Measurements from ENCODE around the gene DOCK10.

DNA sequence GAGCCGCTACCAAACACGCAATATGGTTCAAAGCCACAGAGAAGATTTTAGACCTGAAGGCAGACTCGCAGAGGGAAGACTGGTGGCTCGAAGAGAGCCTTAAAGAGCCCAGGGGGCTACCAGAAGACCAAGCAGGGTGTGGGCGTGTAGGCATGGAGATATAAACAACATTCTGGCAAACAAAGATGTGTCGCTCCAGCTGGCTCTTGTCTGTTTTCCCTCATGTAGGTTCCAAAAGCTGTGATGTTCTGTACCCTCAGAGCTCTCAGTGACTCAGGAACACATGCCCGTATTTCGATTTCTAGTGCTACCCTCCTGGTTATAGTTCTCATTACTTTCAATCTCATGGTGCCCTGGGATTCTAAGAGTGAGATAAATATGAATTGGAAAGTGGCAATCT is 44.5 kb downstream of the DOCK10 start:
- TF ChIP-seq TAF1 (IDR thresholded peaks at IDR 0.05; ENCODE audit: control insufficient read depth, extremely low read depth, insufficient read depth, low read length, severe bottlenecking) (no peak), EHMT2 (IDR thresholded peaks at IDR 0.05) (no peak), HNRNPK (IDR thresholded peaks at IDR 0.05; ENCODE audit: low read depth, low read length, poor library complexity, severe bottlenecking) (no peak), IRF2 (CRISPR knock-in tag; IDR thresholded peaks at IDR 0.05) (no peak), HDAC1 (IDR thresholded peaks at IDR 0.05) (no peak), ZNF589 (CRISPR knock-in tag; IDR thresholded peaks at IDR 0.05; ENCODE audit: low read depth) (no peak)

All from K562 (cell line).